NCI-H146 treated with DMSO at 0.1 percent for 48 hours (cell line): ENCODE measurements around the gene ZNF625.
"Not testable (repeated sequence)": the region's sequence is repeated elsewhere in the genome, so short reads cannot be mapped to it uniquely, and the experiment has no call there.

Experiments used
- DNase-seq: peaks from one replicate; lab custom pipeline; 2025; ENCODE audit not compliant: unreplicated experiment; lab: John Stamatoyannopoulos, UW

The ZNF625 gene

GRCh38 chr19:12139269-12139668 lies 17.3 kb downstream of the ZNF625 start:
- DNase-seq, result no peak

GRCh38 chr19:12137221-12137940 lies 19.2 kb downstream of the ZNF625 start:
- DNase-seq, result peak; percentile 11

- DNase-seq, result no peak
Observed at GRCh38 chr19:12133069-12133468, 23.5 kb downstream of the ZNF625 start.

GRCh38 chr19:12126707-12127106 lies 29.8 kb downstream of the ZNF625 start:
- DNase-seq, result no peak

GRCh38 chr19:12117201-12117970 lies 39.1 kb downstream of the ZNF625 start:
- DNase-seq, result no peak

GRCh38 chr19:12113121-12113520 lies 43.4 kb downstream of the ZNF625 start:
- DNase-seq, result no peak

GRCh38 chr19:12112701-12113100 lies 43.8 kb downstream of the ZNF625 start:
- DNase-seq, result no peak

- no peak for DNase-seq
Observed at GRCh38 chr19:12111943-12112637, 44.4 kb downstream of the ZNF625 start.

- no peak for DNase-seq
Observed at GRCh38 chr19:12111176-12111575, 45.4 kb downstream of the ZNF625 start.

- DNase-seq, result not testable (repeated sequence)
Observed at GRCh38 chr19:12103909-12104308, 52.6 kb downstream of the ZNF625 start.

GRCh38 chr19:12098040-12098439 lies 58.5 kb downstream of the ZNF625 start:
- DNase-seq, result no peak

- DNase-seq, result no peak
Observed at GRCh38 chr19:12095111-12095790, 61.3 kb downstream of the ZNF625 start.
